HEK293 (cell line): ENCODE measurements around the gene AGO1.

ENCODE experiments used
- KLF17 ChIP-seq: fragments of 450-650 bp; formaldehyde crosslinking; IDR thresholded peaks from 2 replicates; pipeline ENCODE4 v1.5.1; 2016; ENCODE audit warnings: missing biosample characterization, missing genetic modification characterization
- KLF8 ChIP-seq: fragments of 450-650 bp; formaldehyde crosslinking; IDR thresholded peaks from 2 replicates; pipeline ENCODE4 v1.5.1; 2016; ENCODE audit warnings: missing biosample characterization, missing genetic modification characterization
- SCRT1 ChIP-seq: fragments of 450-650 bp; formaldehyde crosslinking; IDR thresholded peaks from 2 replicates; pipeline ENCODE4 v1.5.1; 2016; ENCODE audit warnings: missing biosample characterization, missing genetic modification characterization, borderline replicate concordance
- SCRT2 ChIP-seq: fragments of 450-650 bp; formaldehyde crosslinking; IDR thresholded peaks from 2 replicates; pipeline ENCODE4 v1.5.1; 2016; ENCODE audit warnings: missing biosample characterization, missing genetic modification characterization
- SP2 ChIP-seq: fragments of 450-650 bp; formaldehyde crosslinking; IDR thresholded peaks from 2 replicates; pipeline ENCODE4 v1.5.1; 2016; ENCODE audit warnings: missing biosample characterization, missing genetic modification characterization
- SP7 ChIP-seq: fragments of 450-650 bp; formaldehyde crosslinking; IDR thresholded peaks from 2 replicates; pipeline ENCODE4 v1.5.1; 2016; ENCODE audit warnings: missing biosample characterization, missing genetic modification characterization
- TCF7L2 ChIP-seq: IDR thresholded peaks from 2 replicates; pipeline ENCODE4 v1.6.1; 2011; ENCODE audit warnings: low read depth, mild to moderate bottlenecking, inconsistent platforms, low read length, moderate library complexity, borderline replicate concordance
- ZBTB11 ChIP-seq: fragments of 450-650 bp; formaldehyde crosslinking; conservative IDR thresholded peaks from 2 replicates; pipeline ENCODE4 v1.5.1; 2016; ENCODE audit warnings: low read depth, missing biosample characterization, missing genetic modification characterization
- ZBTB48 ChIP-seq: fragments of 450-650 bp; formaldehyde crosslinking; IDR thresholded peaks from 2 replicates; pipeline ENCODE4 v1.5.1; 2016; ENCODE audit warnings: missing biosample characterization, missing genetic modification characterization
- ZFP37 ChIP-seq: fragments of 450-650 bp; formaldehyde crosslinking; IDR thresholded peaks from 2 replicates; pipeline ENCODE4 v1.5.1; 2016; ENCODE audit warnings: missing biosample characterization, missing genetic modification characterization
- ZFP69B ChIP-seq: fragments of 450-650 bp; formaldehyde crosslinking; IDR thresholded peaks from 2 replicates; pipeline ENCODE4 v1.5.1; 2016; ENCODE audit warnings: missing biosample characterization, missing genetic modification characterization
- ZNF10 ChIP-seq: fragments of 450-650 bp; formaldehyde crosslinking; IDR thresholded peaks from 2 replicates; pipeline ENCODE4 v1.5.1; 2017; ENCODE audit warnings: missing biosample characterization, missing genetic modification characterization
- ZNF398 ChIP-seq: fragments of 450-650 bp; formaldehyde crosslinking; IDR thresholded peaks from 2 replicates; pipeline ENCODE4 v1.5.1; 2017; ENCODE audit warnings: missing biosample characterization, missing genetic modification characterization
- ZNF423 ChIP-seq: fragments of 450-650 bp; formaldehyde crosslinking; IDR thresholded peaks from 2 replicates; pipeline ENCODE4 v1.5.1; 2016; ENCODE audit warnings: missing biosample characterization, missing genetic modification characterization
- ZNF518A ChIP-seq: fragments of 450-650 bp; formaldehyde crosslinking; conservative IDR thresholded peaks from 2 replicates; pipeline ENCODE4 v1.5.1; 2016; ENCODE audit warnings: low read depth, missing biosample characterization, missing genetic modification characterization
- ZNF530 ChIP-seq: fragments of 450-650 bp; formaldehyde crosslinking; IDR thresholded peaks from 2 replicates; pipeline ENCODE4 v1.5.1; 2016; ENCODE audit warnings: low read depth, missing biosample characterization, missing genetic modification characterization
- ZNF692 ChIP-seq: fragments of 450-650 bp; formaldehyde crosslinking; IDR thresholded peaks from 2 replicates; pipeline ENCODE4 v1.5.1; 2016; ENCODE audit warnings: missing biosample characterization, missing genetic modification characterization
- ZNF704 ChIP-seq: fragments of 450-650 bp; formaldehyde crosslinking; IDR thresholded peaks from 2 replicates; pipeline ENCODE4 v1.5.1; 2016; ENCODE audit warnings: missing biosample characterization, missing genetic modification characterization
- ZXDB ChIP-seq: fragments of 450-650 bp; formaldehyde crosslinking; IDR thresholded peaks from 2 replicates; pipeline ENCODE4 v1.5.1; 2016; ENCODE audit warnings: missing biosample characterization, missing genetic modification characterization

AGO1 gene

GRCh38 chr1:35929730-35930592 lies 47.0 kb downstream of the AGO1 start (continued):
- TF ChIP-seq ZNF518A (0 out of 2 replicates have a peak, but pooled peaks have one; percentile 19), ZNF704 (tag by site-specific recombination) (no peak), KLF8 (tag by site-specific recombination) (peak; percentile 73; the same call in 1 of the 2 replicates), ZNF423 (no peak), ZBTB48 (tag by site-specific recombination) (peak; percentile 60), TCF7L2 (no peak), ZNF10 (no peak), SCRT1 (tag by site-specific recombination) (peak; percentile 91), SP7 (tag by site-specific recombination) (0 out of 2 replicates have a peak, but pooled peaks have one; percentile 21), SCRT2 (peak; percentile 94), ZNF530 (tag by site-specific recombination) (no peak), ZFP69B (tag by site-specific recombination) (peak; percentile 89), ZNF398 (peak; percentile 77; the same call in 1 of the 2 replicates), ZBTB11 (tag by site-specific recombination) (peak; percentile 80), KLF17 (no peak), SP2 (tag by site-specific recombination) (no peak), ZXDB (tag by site-specific recombination) (0 out of 2 replicates have a peak, but pooled peaks have one; percentile 11), ZFP37 (peak; percentile 59; the same call in 1 of the 2 replicates), ZNF692 (tag by site-specific recombination) (peak; percentile 89; the same call in 1 of the 2 replicates)
